GM12801 (cell line): ENCODE data around the gene LCA5L.

ENCODE experiments used
- TF ChIP-seq, protein P1 (sequence below): IDR thresholded peaks from one replicate; pipeline ENCODE4 v1.5.1; 2011; ENCODE audit warnings: control low read depth; ENCODE audit not compliant: insufficient read length; ENCODE audit errors: extremely low read depth

Gene LCA5L

DNA sequence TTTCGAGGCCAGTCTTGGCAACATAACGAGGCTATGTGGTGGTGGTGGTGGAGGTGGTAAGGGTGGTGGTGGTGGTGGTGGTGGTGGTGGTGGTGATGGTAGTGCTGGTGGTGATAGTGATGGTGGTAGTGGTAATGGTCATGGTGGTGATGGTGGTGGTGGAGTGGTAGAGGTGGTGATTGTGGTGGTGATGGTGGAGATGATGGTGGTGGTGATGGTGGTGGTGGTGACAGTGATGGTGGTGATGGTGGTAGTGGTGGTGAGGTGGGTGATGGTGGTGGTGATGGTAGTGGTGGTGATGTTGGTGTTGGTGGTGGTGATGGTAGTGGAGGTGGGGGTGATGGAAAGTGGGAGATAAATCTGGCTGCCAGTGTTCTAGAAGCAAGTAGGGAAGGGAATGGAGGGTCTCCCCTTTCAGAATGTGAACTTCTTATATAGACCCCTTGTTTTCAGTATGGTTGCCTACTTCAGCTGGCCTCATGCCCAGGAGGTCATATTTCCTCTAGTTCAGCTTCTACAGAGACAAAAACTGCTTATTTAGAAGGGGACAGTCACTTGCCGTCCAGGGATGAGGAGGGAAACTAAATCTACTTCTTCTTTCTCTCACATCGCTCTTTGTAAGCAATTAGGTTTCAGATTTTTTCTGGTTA lies 33.7 kb upstream of the LCA5L start:
- TF ChIP-seq, protein P1, sequence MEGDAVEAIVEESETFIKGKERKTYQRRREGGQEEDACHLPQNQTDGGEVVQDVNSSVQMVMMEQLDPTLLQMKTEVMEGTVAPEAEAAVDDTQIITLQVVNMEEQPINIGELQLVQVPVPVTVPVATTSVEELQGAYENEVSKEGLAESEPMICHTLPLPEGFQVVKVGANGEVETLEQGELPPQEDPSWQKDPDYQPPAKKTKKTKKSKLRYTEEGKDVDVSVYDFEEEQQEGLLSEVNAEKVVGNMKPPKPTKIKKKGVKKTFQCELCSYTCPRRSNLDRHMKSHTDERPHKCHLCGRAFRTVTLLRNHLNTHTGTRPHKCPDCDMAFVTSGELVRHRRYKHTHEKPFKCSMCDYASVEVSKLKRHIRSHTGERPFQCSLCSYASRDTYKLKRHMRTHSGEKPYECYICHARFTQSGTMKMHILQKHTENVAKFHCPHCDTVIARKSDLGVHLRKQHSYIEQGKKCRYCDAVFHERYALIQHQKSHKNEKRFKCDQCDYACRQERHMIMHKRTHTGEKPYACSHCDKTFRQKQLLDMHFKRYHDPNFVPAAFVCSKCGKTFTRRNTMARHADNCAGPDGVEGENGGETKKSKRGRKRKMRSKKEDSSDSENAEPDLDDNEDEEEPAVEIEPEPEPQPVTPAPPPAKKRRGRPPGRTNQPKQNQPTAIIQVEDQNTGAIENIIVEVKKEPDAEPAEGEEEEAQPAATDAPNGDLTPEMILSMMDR = no peak

GRCh38 chr21:39474611-39475010 lies 29.0 kb upstream of the LCA5L start:
- TF ChIP-seq, protein P1 = no peak

DNA sequence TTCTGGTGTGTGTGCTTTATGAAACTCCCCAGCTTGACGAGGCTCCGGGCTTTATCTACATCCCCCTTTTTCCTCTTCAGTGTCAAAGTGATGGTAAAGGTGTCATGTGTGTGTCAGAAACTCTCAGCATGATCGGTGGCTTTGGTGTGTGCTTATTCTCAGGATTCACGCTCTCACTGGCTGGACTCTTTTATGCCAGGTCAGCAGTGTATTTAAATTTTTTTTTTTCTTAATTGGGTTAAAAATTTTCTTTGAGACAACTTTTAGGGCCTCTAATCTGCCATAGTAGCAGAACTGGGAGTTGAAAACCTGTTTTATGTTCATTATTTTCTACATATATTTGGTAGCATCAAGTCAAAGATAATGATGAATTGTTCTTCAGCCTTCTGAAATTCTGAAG lies 27.2 kb upstream of the LCA5L start:
- TF ChIP-seq, protein P1 = no peak

DNA sequence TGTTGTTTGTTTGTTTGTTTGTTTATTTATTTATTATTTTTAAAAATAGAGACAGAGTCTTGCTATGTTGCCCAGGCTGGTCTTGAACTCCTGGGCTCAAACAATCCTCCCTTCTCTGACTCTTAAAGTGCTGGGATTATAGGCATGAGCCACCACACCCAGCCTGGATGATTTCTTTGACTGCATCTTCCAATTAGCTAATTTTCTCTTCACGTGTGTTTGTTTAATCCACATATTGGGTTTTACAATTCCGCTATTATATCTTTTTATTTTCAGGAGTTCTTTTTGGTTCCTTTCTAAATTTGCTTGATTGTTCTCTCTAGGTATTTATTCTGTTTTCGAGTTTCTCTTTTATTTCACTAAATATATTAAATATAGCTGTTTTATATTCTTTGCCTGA lies 26.0 kb upstream of the LCA5L start:
- TF ChIP-seq, protein P1 = no peak

GRCh38 chr21:39468559-39468958 lies 23.0 kb upstream of the LCA5L start:
- TF ChIP-seq, protein P1 = no peak

- TF ChIP-seq, protein P1 = no peak
Observed at GRCh38 chr21:39467746-39468145, 22.2 kb upstream of the LCA5L start.

GRCh38 chr21:39466584-39466983 lies 21.0 kb upstream of the LCA5L start:
- TF ChIP-seq, protein P1 = no peak

DNA sequence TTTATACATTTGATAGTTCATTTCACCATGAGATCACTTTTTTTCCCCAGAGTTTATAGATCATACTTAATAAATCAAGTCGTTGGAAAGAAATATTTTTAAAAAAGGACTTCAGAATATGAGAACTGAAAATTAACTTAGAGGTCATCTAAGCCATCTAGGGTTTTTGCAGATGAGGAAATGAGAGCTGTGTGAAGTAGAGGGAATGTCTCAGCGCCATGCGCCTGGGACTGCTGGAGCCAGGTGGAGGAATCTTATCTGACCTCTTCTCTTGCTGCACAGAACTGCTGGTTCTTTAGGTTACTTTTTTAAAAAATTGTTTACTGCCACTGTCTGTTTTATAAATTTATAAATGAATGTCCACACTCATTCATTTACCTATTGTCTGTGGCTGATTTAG lies 17.7 kb upstream of the LCA5L start:
- TF ChIP-seq, protein P1 = no peak
